ENCODE results near the gene DCK.
A peak's percentile ranks its signal among the peaks of the same experiment; 100 is the strongest.
"Not testable (repeated sequence)": the region's sequence is repeated elsewhere in the genome, so short reads cannot be mapped to it uniquely, and the experiment has no call there.

The DCK gene

GRCh38 chr4:71004281-71004851, 10.9 kb downstream of the DCK start:
- DNase-seq: peak in 1 of 2 experiments; percentile 31

GRCh38 chr4:71005025-71005424, 11.6 kb downstream of the DCK start:
- DNase-seq: not testable (repeated sequence)

- no peak for DNase-seq
These were observed 12.9 kb downstream of the DCK start for GRCh38 chr4:71006203-71006907.

- no peak for DNase-seq
These were observed 14.7 kb downstream of the DCK start for GRCh38 chr4:71008196-71008595.

GRCh38 chr4:71009086-71009485, 15.6 kb downstream of the DCK start:
- no peak for DNase-seq

- no peak for DNase-seq
These were observed 16.6 kb downstream of the DCK start for GRCh38 chr4:71009890-71010588.

GRCh38 chr4:71011451-71011850, 18.0 kb downstream of the DCK start:
- DNase-seq: no peak

- not testable (repeated sequence) for DNase-seq
These were observed 23.9 kb downstream of the DCK start for GRCh38 chr4:71017391-71017790.

- DNase-seq: no peak
These were observed 27.2 kb downstream of the DCK start for GRCh38 chr4:71020611-71021010.

- DNase-seq: no peak
These were observed 32.2 kb downstream of the DCK start for GRCh38 chr4:71025654-71026053.

- DNase-seq: no peak
These were observed 32.6 kb downstream of the DCK start for GRCh38 chr4:71026086-71026485.

- DNase-seq: no peak
These were observed 34.2 kb downstream of the DCK start for GRCh38 chr4:71027611-71028010.

- DNase-seq: no peak
These were observed 36.1 kb downstream of the DCK start for GRCh38 chr4:71029504-71029903.

- DNase-seq: not testable (repeated sequence)
These were observed 38.7 kb downstream of the DCK start for GRCh38 chr4:71032106-71032505.

- DNase-seq: no peak
These were observed 51.8 kb downstream of the DCK start for GRCh38 chr4:71045256-71045655.

- DNase-seq: no peak
These were observed 55.9 kb downstream of the DCK start for GRCh38 chr4:71049395-71049794.

- DNase-seq: no peak
These were observed 57.4 kb downstream of the DCK start for GRCh38 chr4:71050809-71051208.

GRCh38 chr4:71052034-71052433, 58.6 kb downstream of the DCK start:
- DNase-seq: no peak

GRCh38 chr4:71052716-71053115, 59.3 kb downstream of the DCK start:
- no peak for DNase-seq

GRCh38 chr4:71053613-71054012, 60.2 kb downstream of the DCK start:
- DNase-seq: not testable (repeated sequence)

GRCh38 chr4:71059573-71059972, 66.1 kb downstream of the DCK start:
- not testable (repeated sequence) for DNase-seq

- DNase-seq: no peak
These were observed 69.0 kb downstream of the DCK start for GRCh38 chr4:71062436-71062835.

- no peak for DNase-seq
These were observed 70.3 kb downstream of the DCK start for GRCh38 chr4:71063711-71064110.

- no peak for DNase-seq
These were observed 71.1 kb downstream of the DCK start for GRCh38 chr4:71064521-71064920.
